Measurements from ENCODE around the gene DSCAML1.
A peak's percentile ranks its signal among the peaks of the same experiment; 100 is the strongest.

Gene DSCAML1

DNA sequence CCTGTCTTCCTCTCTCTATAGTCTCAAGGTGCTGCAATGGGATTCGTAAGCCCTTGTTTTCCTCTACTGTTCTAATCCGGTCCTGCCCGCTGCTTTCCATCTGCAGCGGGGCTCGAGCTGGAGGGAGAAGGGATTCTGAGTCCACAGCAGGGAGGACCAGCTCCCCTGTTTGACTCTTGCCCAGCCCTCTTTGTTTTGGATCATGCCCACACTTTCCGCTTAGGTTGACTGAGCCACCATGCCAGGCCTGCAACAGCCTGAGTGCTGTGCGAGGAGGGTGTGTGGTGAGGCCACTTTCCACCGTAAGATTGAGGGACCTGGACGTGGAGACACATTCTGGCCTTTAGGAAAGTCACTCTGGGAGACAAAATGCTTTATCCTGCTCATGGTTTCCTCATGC, 411.1 kb downstream of the DSCAML1 start:
- Histone ChIP-seq H3K4me1 (ENCODE audit: control insufficient read depth, insufficient read depth, low read length) (peaks cover 23% of the 10 kb centered on the region), H3K36me3 (ENCODE audit: control insufficient read depth, insufficient read depth, low read length, severe bottlenecking) (peaks cover 60% of the 10 kb centered on the region), H3K4me3 (ENCODE audit: low read length) (no peak overlapping the region), H3K9ac (ENCODE audit: low read length) (no peak overlapping the region), H3K27me3 (replicated peaks; ENCODE audit: control insufficient read depth, insufficient read depth, low read length) (no peaks in the 10 kb centered on the region), H3K9me3 (ENCODE audit: control insufficient read depth, low read length) (no peaks in the 10 kb centered on the region)
- no peak for DNase-seq (ENCODE audit: low read depth)

DNA sequence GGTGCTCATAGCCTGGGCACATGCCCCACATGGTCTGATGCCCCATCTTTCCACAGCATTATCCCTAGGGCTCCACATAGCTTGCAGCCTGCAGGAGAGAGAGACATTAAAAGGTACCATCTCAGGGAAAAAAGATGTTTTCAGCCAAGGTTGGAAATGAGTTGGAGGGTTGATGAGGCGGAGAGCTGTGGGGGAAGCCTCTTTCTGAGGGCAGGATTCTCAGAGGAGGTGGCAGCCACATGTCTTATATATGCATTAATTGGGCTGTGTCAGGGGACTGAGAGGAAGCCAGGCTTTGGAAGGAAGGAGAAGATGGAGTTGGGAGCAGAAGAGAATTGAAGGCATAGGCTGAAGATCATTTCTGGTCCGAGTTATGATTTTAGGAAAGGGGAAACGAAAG, 411.5 kb downstream of the DSCAML1 start:
- Histone ChIP-seq H3K36me3 (ENCODE audit: control insufficient read depth, insufficient read depth, low read length, severe bottlenecking) (peaks cover 60% of the 10 kb centered on the region), H3K4me1 (ENCODE audit: control insufficient read depth, insufficient read depth, low read length) (peaks cover 23% of the 10 kb centered on the region)

DNA sequence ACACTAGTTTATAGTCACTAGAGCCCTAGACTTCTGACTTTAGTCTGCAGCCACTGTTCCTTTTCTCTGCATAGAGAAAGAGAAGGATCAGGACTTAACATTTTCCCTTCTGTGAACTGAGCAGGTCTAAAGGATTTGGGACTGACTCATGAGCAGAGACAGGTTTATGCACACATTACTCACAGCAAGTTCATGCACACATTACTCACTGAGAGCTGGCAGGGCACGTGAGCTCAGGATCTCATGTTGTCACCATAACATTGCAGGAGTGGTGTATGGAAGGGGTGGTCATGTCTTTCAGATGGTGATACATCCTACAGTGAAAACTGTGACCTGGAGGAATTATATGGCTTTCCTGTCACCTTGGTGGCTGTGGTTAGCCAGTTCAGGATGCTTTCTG, 413.0 kb downstream of the DSCAML1 start:
- Histone ChIP-seq H3K4me1 (ENCODE audit: control insufficient read depth, insufficient read depth, low read length) (peaks cover 19% of the 10 kb centered on the region), H3K9me3 (ENCODE audit: control insufficient read depth, low read length) (no peaks in the 10 kb centered on the region), H3K27me3 (replicated peaks; ENCODE audit: control insufficient read depth, insufficient read depth, low read length) (no peaks in the 10 kb centered on the region), H3K36me3 (ENCODE audit: control insufficient read depth, insufficient read depth, low read length, severe bottlenecking) (peaks cover 66% of the 10 kb centered on the region), H3K9ac (ENCODE audit: low read length) (no peak overlapping the region), H3K4me3 (ENCODE audit: low read length) (no peak overlapping the region)
- peak; percentile 42 for DNase-seq (ENCODE audit: low read depth)

More for the DNA sequence above, 411.5 kb downstream of the DSCAML1 start:
- Histone ChIP-seq H3K4me3 (ENCODE audit: low read length) (no peak overlapping the region), H3K9ac (ENCODE audit: low read length) (no peak overlapping the region), H3K27me3 (replicated peaks; ENCODE audit: control insufficient read depth, insufficient read depth, low read length) (no peaks in the 10 kb centered on the region), H3K9me3 (ENCODE audit: control insufficient read depth, low read length) (no peaks in the 10 kb centered on the region)
- no peak for DNase-seq (ENCODE audit: low read depth)

DNA sequence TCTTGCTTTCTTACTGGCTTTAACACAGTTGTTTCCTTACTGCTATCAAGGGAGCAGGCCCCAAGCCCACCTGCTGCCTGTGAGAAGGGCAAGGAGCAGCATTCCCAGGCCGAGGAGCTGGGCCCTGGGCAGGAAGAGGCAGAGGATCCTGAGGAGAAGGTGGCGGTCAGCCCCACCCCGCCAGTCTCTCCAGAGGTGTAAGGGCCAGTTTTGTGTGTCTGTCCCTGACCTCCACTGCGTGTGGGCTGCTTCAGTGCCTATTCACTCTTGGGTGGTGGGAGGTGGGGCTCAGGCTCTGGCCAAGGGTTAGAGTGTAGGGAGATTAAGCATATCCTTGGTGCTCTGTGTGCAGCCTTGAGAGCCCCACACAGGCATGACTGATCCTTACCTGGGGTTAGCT, 414.3 kb downstream of the DSCAML1 start:
- Histone ChIP-seq H3K36me3 (ENCODE audit: control insufficient read depth, insufficient read depth, low read length, severe bottlenecking) (peaks cover 74% of the 10 kb centered on the region), H3K9ac (ENCODE audit: low read length) (no peak overlapping the region), H3K4me1 (ENCODE audit: control insufficient read depth, insufficient read depth, low read length) (peaks cover 8% of the 10 kb centered on the region), H3K9me3 (ENCODE audit: control insufficient read depth, low read length) (no peaks in the 10 kb centered on the region), H3K4me3 (ENCODE audit: low read length) (no peak overlapping the region), H3K27me3 (replicated peaks; ENCODE audit: control insufficient read depth, insufficient read depth, low read length) (no peaks in the 10 kb centered on the region)
- DNase-seq (ENCODE audit: low read depth), result no peak

DNA sequence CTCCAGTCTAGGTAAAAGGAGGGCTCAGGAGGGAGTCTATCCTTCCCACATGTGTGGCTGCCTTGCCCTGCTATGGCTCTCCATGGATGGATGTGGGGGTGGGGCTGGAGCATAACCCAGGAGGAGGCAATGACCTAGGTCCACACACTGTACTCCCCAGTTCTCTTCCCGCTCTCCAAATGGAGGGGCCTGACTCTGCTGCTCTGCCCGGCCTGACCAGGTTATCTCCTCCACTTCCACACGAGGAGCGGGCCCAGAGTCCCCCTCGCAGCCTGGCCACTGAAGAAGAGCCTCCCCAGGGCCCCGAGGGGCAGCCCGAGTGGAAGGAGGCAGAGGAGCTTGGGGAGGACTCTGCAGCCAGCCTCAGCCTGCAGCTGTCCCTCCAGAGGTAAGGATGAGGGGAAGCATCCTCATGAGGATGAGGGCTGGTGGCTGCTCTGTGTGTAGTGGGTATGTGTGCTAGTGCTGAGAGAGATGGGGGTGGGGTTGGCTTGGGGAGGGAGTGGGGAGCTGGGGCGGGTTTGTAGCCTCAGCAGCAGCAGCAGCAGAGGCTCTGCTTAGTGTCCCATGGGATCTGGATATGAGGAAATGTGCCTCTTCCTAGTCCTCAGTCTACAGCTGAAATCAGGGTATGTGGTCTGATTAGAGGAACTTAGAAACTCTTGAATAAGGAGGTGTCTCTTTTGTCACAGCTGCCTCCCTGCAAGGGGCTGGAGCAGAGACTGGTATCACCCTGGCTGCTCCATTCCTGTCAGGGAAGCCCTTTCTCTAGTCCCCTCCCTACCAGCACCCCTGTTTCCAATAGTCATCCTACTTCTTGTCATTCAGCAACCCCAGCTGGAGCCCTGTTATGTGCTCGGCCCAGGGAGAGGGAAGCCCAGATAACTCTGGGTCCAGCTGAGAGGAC, 415.3 kb downstream of the DSCAML1 start:
- Histone ChIP-seq H3K4me3 (ENCODE audit: low read length) (no peak overlapping the region), H3K36me3 (ENCODE audit: control insufficient read depth, insufficient read depth, low read length, severe bottlenecking) (peaks cover 72% of the 10 kb centered on the region), H3K27me3 (replicated peaks; ENCODE audit: control insufficient read depth, insufficient read depth, low read length) (no peaks in the 10 kb centered on the region), H3K9ac (ENCODE audit: low read length) (no peak overlapping the region), H3K9me3 (ENCODE audit: control insufficient read depth, low read length) (no peaks in the 10 kb centered on the region), H3K4me1 (ENCODE audit: control insufficient read depth, insufficient read depth, low read length) (peaks cover 8% of the 10 kb centered on the region)
- DNase-seq (ENCODE audit: low read depth), result no peak

DNA sequence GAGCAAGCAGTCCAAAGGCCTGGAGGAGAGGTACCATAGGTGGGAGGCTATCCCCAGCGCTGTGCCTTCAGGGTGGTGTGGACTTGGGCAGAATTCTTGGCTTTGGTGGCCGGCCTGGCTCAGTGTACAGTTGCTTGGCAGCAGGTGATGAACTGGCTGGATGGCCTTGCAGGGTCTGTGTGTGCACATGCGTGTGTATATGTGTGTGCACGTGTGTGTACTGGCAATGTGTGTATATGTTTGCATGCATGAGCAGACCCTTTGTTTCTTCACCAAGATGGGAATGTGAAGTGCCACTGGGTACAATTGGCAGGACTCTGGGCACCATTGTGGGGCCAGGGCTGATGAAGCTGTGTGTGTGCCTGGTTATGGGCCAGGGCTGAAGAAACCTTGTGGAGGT, 416.3 kb downstream of the DSCAML1 start:
- Histone ChIP-seq H3K9me3 (ENCODE audit: control insufficient read depth, low read length) (no peaks in the 10 kb centered on the region), H3K4me1 (ENCODE audit: control insufficient read depth, insufficient read depth, low read length) (peaks cover 8% of the 10 kb centered on the region), H3K36me3 (ENCODE audit: control insufficient read depth, insufficient read depth, low read length, severe bottlenecking) (peaks cover 72% of the 10 kb centered on the region), H3K4me3 (ENCODE audit: low read length) (no peak overlapping the region), H3K27me3 (replicated peaks; ENCODE audit: control insufficient read depth, insufficient read depth, low read length) (no peaks in the 10 kb centered on the region), H3K9ac (ENCODE audit: low read length) (no peak overlapping the region)
- DNase-seq (ENCODE audit: low read depth), result no peak

DNA sequence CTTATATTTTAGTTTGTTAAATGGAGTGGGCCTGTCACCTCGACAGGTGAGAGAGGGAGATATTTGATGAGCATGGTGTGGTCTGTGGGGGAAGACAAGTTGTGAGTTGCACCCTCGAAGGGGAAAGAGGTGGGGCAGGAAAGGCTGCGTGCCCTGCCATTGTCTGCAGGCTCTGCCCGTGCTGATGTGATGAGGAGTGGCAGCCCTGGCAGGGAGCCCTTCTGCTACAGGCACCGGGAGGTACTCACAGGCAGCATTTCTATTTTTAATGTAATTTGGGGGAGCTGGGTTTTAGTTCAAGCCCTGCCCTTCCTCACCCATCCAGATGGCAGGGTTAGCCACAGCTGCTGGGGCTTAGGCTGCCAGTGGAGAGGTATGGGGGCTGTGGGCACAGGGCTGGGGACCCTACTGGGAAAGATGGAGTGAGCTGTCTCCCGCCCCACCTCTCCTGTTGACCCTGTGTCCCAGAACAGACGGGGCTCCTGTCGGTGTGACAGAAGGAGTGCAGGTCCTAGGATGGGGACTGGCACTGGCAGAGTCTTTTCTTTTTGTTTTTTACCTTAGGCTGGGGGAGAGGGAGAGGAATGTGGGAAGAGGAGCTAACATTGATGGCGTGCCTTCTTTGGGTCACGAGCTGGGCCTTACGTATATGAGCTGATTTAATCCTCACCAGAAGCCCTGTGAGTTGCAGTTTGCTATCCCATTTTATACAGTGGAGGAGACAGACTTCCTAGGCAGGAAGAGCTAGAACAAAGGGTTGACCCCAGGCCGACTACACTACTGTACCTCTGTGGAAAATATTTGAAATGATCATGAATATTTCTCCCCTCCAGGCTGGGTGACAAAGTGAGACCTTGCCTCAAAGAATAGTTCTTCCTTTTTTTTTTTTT, 417.8 kb downstream of the DSCAML1 start:
- Histone ChIP-seq H3K9me3 (ENCODE audit: control insufficient read depth, low read length) (no peaks in the 10 kb centered on the region), H3K4me3 (ENCODE audit: low read length) (no peak overlapping the region), H3K27me3 (replicated peaks; ENCODE audit: control insufficient read depth, insufficient read depth, low read length) (no peaks in the 10 kb centered on the region), H3K36me3 (ENCODE audit: control insufficient read depth, insufficient read depth, low read length, severe bottlenecking) (peaks cover 72% of the 10 kb centered on the region), H3K4me1 (ENCODE audit: control insufficient read depth, insufficient read depth, low read length) (peaks cover 7% of the 10 kb centered on the region), H3K9ac (ENCODE audit: low read length) (no peak overlapping the region)
- no peak for DNase-seq (ENCODE audit: low read depth)

Data from adipocyte (in vitro differentiated cells).